Effector memory CD4-positive, alpha-beta T cell (primary cell): ENCODE measurements around the gene WHAMM.

ENCODE experiments used
- DNase-seq, 3 donors: peaks; one replicate each; pipeline ENCODE4 v3.0.0-alpha.2; 2020
- H3K27ac ChIP-seq: 2 replicates; pipeline ENCODE4 v1.7.0; 2013; ENCODE audit warnings: mild to moderate bottlenecking, low read length, moderate library complexity; ENCODE audit not compliant: insufficient read depth, poor library complexity, severe bottlenecking
- H3K27me3 ChIP-seq: replicated peaks from 2 replicates; pipeline ENCODE4 v1.7.0; 2013; ENCODE audit warnings: mild to moderate bottlenecking, low read length; ENCODE audit not compliant: insufficient read depth, control insufficient read depth, poor library complexity, severe bottlenecking
- H3K36me3 ChIP-seq: 2 replicates; pipeline ENCODE4 v1.7.0; 2013; ENCODE audit warnings: mild to moderate bottlenecking, low read length, moderate library complexity; ENCODE audit not compliant: control insufficient read depth, insufficient read depth
- H3K4me1 ChIP-seq: 2 replicates; pipeline ENCODE4 v1.7.0; 2013; ENCODE audit warnings: low read length, mild to moderate bottlenecking; ENCODE audit not compliant: control insufficient read depth, insufficient read depth, poor library complexity, severe bottlenecking
- H3K4me3 ChIP-seq: 2 replicates; pipeline ENCODE4 v1.7.0; 2013; ENCODE audit warnings: low read length, low read depth, mild to moderate bottlenecking; ENCODE audit not compliant: insufficient read depth, poor library complexity, severe bottlenecking
- H3K9me3 ChIP-seq: 2 replicates; pipeline ENCODE4 v1.7.0; 2013; ENCODE audit warnings: mild to moderate bottlenecking, low read length, moderate library complexity; ENCODE audit not compliant: control insufficient read depth

Gene WHAMM

GRCh38 chr15:82849556-82850512 is 40.4 kb downstream of the WHAMM start:
- H3K4me1 ChIP-seq = no peaks in the 10 kb centered on the region
- no peak for DNase-seq
- no peaks in the 10 kb centered on the region for H3K9me3 ChIP-seq
- H3K27me3 ChIP-seq = no peaks in the 10 kb centered on the region
- no peak overlapping the region for H3K4me3 ChIP-seq
- H3K36me3 ChIP-seq = no peaks in the 10 kb centered on the region
- no peak overlapping the region for H3K27ac ChIP-seq

GRCh38 chr15:82850731-82851130 is 41.3 kb downstream of the WHAMM start:
- Histone ChIP-seq H3K4me3 (no peak overlapping the region), H3K4me1 (no peaks in the 10 kb centered on the region), H3K27ac (no peak overlapping the region), H3K27me3 (no peaks in the 10 kb centered on the region), H3K9me3 (no peaks in the 10 kb centered on the region), H3K36me3 (no peaks in the 10 kb centered on the region)
- no peak for DNase-seq

- Histone ChIP-seq H3K9me3 (no peaks in the 10 kb centered on the region), H3K36me3 (no peaks in the 10 kb centered on the region), H3K27ac (no peak overlapping the region), H3K4me1 (no peaks in the 10 kb centered on the region), H3K27me3 (no peaks in the 10 kb centered on the region), H3K4me3 (no peak overlapping the region)
- no peak for DNase-seq
These were observed 42.0 kb downstream of the WHAMM start for GRCh38 chr15:82851306-82851850.

DNA sequence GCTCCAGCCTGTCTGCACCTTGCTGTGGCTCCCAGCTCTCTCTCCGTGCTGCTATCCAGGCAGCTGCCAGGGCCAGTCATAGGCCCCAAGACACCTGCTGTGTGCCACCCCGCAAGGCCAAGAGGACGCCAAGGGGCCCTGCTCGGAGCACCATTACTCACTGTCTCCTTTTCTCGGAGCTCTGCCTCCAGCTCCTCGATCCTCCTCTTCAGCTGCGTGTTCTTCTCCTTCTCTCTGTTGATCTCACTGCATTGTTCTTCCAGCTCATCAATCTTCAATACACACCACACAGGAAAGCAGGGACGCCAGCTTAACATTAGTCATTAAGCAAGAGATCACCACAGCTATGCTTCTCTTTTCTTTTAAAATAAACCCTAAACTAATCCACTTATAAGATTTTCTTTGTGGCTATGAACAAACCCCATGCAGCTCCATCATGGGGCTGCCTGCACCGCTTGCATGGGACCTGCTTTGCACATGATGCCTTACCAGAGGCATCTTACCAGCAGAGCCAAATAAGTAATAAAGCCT is 42.6 kb downstream of the WHAMM start:
- Histone ChIP-seq H3K4me1 (no peaks in the 10 kb centered on the region), H3K4me3 (no peak overlapping the region), H3K9me3 (no peaks in the 10 kb centered on the region), H3K27me3 (no peaks in the 10 kb centered on the region), H3K27ac (no peak overlapping the region), H3K36me3 (no peaks in the 10 kb centered on the region)
- no peak for DNase-seq

- Histone ChIP-seq H3K4me3 (no peak overlapping the region), H3K4me1 (no peaks in the 10 kb centered on the region), H3K36me3 (no peaks in the 10 kb centered on the region), H3K27me3 (no peaks in the 10 kb centered on the region), H3K9me3 (no peaks in the 10 kb centered on the region), H3K27ac (no peak overlapping the region)
- no peak for DNase-seq
These were observed 43.6 kb downstream of the WHAMM start for GRCh38 chr15:82852941-82853561.

- Histone ChIP-seq H3K27ac (no peak overlapping the region), H3K9me3 (no peaks in the 10 kb centered on the region), H3K27me3 (no peaks in the 10 kb centered on the region), H3K4me1 (no peaks in the 10 kb centered on the region), H3K36me3 (no peaks in the 10 kb centered on the region), H3K4me3 (no peak overlapping the region)
- DNase-seq = no peak
These were observed 45.1 kb downstream of the WHAMM start for GRCh38 chr15:82854554-82854953.

DNA sequence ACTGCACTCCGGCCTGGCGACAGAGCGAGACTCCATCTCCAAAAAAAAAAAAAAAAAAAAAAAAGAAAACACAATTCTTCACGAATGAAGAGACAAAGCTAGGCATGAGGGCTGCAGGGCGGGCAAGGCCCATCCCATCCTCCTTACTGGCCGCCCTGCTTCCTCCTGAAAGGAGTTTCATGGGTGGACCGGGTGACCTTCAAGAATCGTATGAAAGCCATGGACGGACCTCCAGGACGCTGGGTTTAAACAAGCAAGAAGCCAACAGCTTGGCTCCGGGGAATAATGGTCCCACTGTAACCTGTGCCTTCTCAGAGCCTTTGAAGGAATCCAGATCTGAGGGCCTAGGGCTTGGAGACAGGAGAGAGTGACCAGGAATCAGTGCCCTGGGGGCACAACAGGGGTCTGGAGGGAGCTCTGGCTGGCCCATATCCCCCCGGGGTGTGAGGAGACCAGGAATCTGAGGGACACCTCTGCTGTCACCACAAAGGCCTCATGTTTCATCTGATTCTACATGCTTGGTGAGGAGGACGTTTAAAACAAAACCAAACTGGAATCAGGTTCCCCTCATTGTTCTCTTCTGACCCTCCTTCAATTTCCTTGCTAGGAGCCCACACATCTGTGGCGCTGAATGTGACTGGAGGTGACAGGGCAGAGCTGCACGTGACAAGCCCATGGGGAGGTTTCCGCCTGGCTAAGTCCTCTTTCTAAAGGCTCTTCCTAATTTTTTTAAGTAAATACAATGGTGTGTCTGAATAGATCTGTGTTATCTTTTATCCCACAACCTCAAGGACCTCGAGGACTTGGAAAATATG is 46.1 kb downstream of the WHAMM start:
- Histone ChIP-seq H3K36me3 (no peaks in the 10 kb centered on the region), H3K4me1 (no peaks in the 10 kb centered on the region), H3K27me3 (no peaks in the 10 kb centered on the region), H3K4me3 (no peak overlapping the region), H3K27ac (no peak overlapping the region), H3K9me3 (no peaks in the 10 kb centered on the region)
- no peak for DNase-seq

DNA sequence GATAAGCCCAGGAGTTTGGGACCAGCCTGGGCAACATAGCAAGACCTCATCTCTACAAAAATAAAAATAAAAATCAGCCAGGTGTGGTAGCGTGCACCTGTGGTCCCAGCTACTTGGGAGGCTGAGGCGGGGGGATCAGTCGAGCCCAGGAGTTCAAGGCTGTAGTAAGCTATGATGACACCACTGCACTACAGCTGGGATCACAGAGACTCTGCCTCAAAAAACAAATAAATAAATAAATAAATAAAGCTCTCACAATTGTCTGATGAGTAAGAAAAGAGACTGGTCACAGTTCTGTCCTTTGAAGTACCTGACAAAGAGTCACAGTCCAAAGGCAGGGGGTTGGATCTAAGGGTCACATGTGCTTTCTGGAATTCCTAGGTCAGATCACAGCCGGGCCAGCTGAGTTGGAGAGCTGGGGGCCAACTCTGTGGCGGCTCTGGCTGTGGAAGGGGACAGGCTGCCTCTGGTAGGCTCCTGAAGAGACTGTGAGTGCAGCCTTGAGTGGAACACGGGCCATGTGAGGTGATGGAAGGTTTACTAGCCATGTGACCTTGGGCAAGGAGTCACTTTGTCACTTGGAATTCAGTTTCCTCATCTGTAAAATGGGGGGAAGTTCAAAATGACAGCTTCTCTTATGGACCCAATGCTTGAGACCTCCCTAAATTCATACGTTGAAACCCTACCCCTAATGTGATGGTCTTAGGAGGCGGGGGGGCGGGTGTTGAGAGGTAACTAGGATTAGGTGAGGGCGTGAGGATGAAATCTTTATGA is 47.2 kb downstream of the WHAMM start:
- Histone ChIP-seq H3K4me3 (no peak overlapping the region), H3K27ac (no peak overlapping the region), H3K27me3 (no peaks in the 10 kb centered on the region), H3K4me1 (no peaks in the 10 kb centered on the region), H3K36me3 (no peaks in the 10 kb centered on the region), H3K9me3 (no peaks in the 10 kb centered on the region)
- no peak for DNase-seq

- no peak for DNase-seq
- H3K36me3 ChIP-seq = no peaks in the 10 kb centered on the region
These were observed 49.5 kb downstream of the WHAMM start for GRCh38 chr15:82858932-82859331.

More at GRCh38 chr15:82858932-82859331, 49.5 kb downstream of the WHAMM start:
- Histone ChIP-seq H3K4me3 (no peak overlapping the region), H3K27me3 (no peaks in the 10 kb centered on the region), H3K27ac (no peak overlapping the region), H3K9me3 (no peaks in the 10 kb centered on the region), H3K4me1 (no peaks in the 10 kb centered on the region)
